K562 (cell line): ENCODE measurements around the gene NOD1. TPM values are rescaled to one million over a fixed set of nuclear protein-coding genes. Genes with fewer than 3 reads are reported as not detected.
A peak's percentile ranks its signal among the peaks of the same experiment; 100 is the strongest.

Source experiments
- HDGF ChIP-seq: fragments of 450-650 bp; IDR thresholded peaks from 2 replicates; pipeline ENCODE4 v1.6.1; 2016
- HIVEP1 ChIP-seq: fragments of 250-450 bp; sonication (Bioruptor Pico); IDR thresholded peaks from 2 replicates; pipeline ENCODE4 v1.4.0; 2020; ENCODE audit warnings: mild to moderate bottlenecking
- HMGXB4 ChIP-seq: sonication (generic); formaldehyde crosslinking; IDR thresholded peaks from 2 replicates; pipeline ENCODE4 v1.8.1; 2023; ENCODE audit warnings: mild to moderate bottlenecking, missing genetic modification reagents
- NR2C2 ChIP-seq, 2 experiments: fragments of 200-800 bp in 1 of 2; sonication (Bioruptor generic) in 1 of 2; sonication (generic) in 1 of 2; formaldehyde crosslinking in 1 of 2; IDR thresholded peaks; 2 replicates each; pipeline versions ENCODE4 v1.6.1 to v1.8.0; 2016 to 2022; ENCODE audit warnings: mild to moderate bottlenecking in 1 of 2, missing compliant biosample characterization in 1 of 2, missing genetic modification characterization in 1 of 2, missing genetic modification reagents in 1 of 2
- TAF9B ChIP-seq: fragments of 450-650 bp; IDR thresholded peaks from 2 replicates; pipeline ENCODE4 v1.6.1; 2018; ENCODE audit warnings: mild to moderate bottlenecking; ENCODE audit not compliant: partially characterized antibody
- TSHZ1 ChIP-seq: fragments of 250-450 bp; sonication (Bioruptor Pico); IDR thresholded peaks from 2 replicates; pipeline ENCODE4 v1.4.0; 2020; ENCODE audit warnings: mild to moderate bottlenecking, moderate library complexity
- ZBTB49 ChIP-seq: sonication (generic); formaldehyde crosslinking; IDR thresholded peaks from 2 replicates; pipeline ENCODE4 v1.8.0; 2022; ENCODE audit warnings: missing genetic modification reagents, mild to moderate bottlenecking, borderline replicate concordance
- ZNF133 ChIP-seq: fragments of 250-450 bp; sonication (Bioruptor Pico); IDR thresholded peaks from 2 replicates; pipeline ENCODE4 v1.4.0; 2020; ENCODE audit warnings: mild to moderate bottlenecking
- ZNF239 ChIP-seq: fragments of 250-450 bp; sonication (Bioruptor Pico); IDR thresholded peaks from 2 replicates; pipeline ENCODE4 v1.4.0; 2020; ENCODE audit warnings: mild to moderate bottlenecking
- ZNF277 ChIP-seq: fragments of 250-450 bp; sonication (Bioruptor Pico); IDR thresholded peaks from 2 replicates; pipeline ENCODE4 v1.8.0; 2022; ENCODE audit warnings: inconsistent platforms, mild to moderate bottlenecking, moderate library complexity, borderline replicate concordance
- ZNF644 ChIP-seq: fragments of 200-800 bp; sonication (Bioruptor generic); IDR thresholded peaks from 2 replicates; pipeline ENCODE4 v1.6.1; 2016; ENCODE audit warnings: low read depth, missing genetic modification characterization, missing compliant biosample characterization
- ZNF785 ChIP-seq: fragments of 250-450 bp; sonication (Bioruptor Pico); IDR thresholded peaks from 2 replicates; pipeline ENCODE4 v1.4.0; 2020; ENCODE audit warnings: mild to moderate bottlenecking
- polyA plus RNA-seq, 8 experiments: library from polyadenylated mRNA; depleted of rRNA in 4 of 8; stranded (reverse) in 5 of 8; unstranded in 3 of 8; fragments of >200 nt; fragmentation: Nextera tagmentation in 2 of 8; fragmentation: Illumina TruSeq in 1 of 8; extraction: Ambion mirVana in 2 of 8; extraction: Trizol in 1 of 8; gene quantifications; 2 replicates each; pipeline versions ENCODE4 v1.2.1 to v1.2.3, GENCODE V29; 2011 to 2014; ENCODE audit warnings: inconsistent platforms in 1 of 8, missing spikeins in 1 of 8
- total RNA-seq, 7 experiments: library from RNA; depleted of rRNA in 6 of 7; stranded (reverse); fragments of >200 nt in 6 of 7; fragmentation: Illumina TruSeq in 2 of 7; extraction: Trizol in 2 of 7; gene quantifications; 2 replicates each; pipeline versions ENCODE4 v1.2.1 to v1.2.3, GENCODE V29; 2011 to 2021; ENCODE audit warnings: low replicate concordance in 1 of 7

Gene NOD1
- total and polyA plus RNA-seq, 9 of the 15 experiments (the other 6 are each of a cell fraction or from before 2014, with no cell fraction given), result 0.34 to 7.1 (median 4.7) TPM

- no peak for TF ChIP-seq ZNF277 (CRISPR knock-in tag)
- no peak for TF ChIP-seq HIVEP1 (CRISPR knock-in tag)
- TF ChIP-seq ZNF239, result no peak
- TF ChIP-seq TSHZ1, result no peak
- peak; percentile 52 for TF ChIP-seq TAF9B
- TF ChIP-seq ZNF133 (CRISPR knock-in tag), result no peak
- no peak for TF ChIP-seq NR2C2 (CRISPR knock-in tag; IDR thresholded peaks at IDR 0.05)
- peak; percentile 49; the same call in 1 of the 2 replicates for TF ChIP-seq NR2C2 (tag; IDR thresholded peaks at IDR 0.05)
- no peak for TF ChIP-seq HMGXB4 (CRISPR knock-in tag)
- no peak for TF ChIP-seq HDGF
- TF ChIP-seq ZBTB49 (CRISPR knock-in tag), result no peak
- TF ChIP-seq ZNF644, result no peak
- no peak for TF ChIP-seq ZNF785
Measured at GRCh38 chr7:30504301-30505173, 26.0 kb upstream of the NOD1 start, which contains the start of gene GGCT (continued).
